PC-9 (cell line): Measurements from ENCODE around the gene CPN1. TPM values are rescaled to one million over a fixed set of nuclear protein-coding genes. Genes with fewer than 3 reads are reported as not detected.

Experiments
- BruUV-seq: library from RNA; stranded (reverse); fragments of 400-500 nt; replicated peaks from 2 replicates; lab custom pipeline; 2021; lab: Mats Ljungman, UMichigan
- CTCF ChIA-PET: fragments of 300-600 bp; sonication (Branson Sonifier 250); formaldehyde crosslinking; loops from one replicate; lab custom pipeline; 2022; ENCODE audit warnings: antibody characterized with exemption; lab: Charles Lee
- POLR2A ChIA-PET: fragments of 300-600 bp; sonication (Branson Sonifier 250); formaldehyde crosslinking; loops from one replicate; lab custom pipeline; 2022; ENCODE audit warnings: antibody characterized with exemption; ENCODE audit not compliant: unreplicated experiment; lab: Charles Lee
- DNase-seq, 2 experiments: peaks; one replicate each; pipeline versions ENCODE4 v3.0.0 to v3.0.0-alpha.2; 2015 to 2022; ENCODE audit warnings: mixed read lengths in 1 of 2
- H2AFZ ChIP-seq: fragments of 200-600 bp; sonication (generic); 2 replicates; pipeline ENCODE4 v1.8.1; 2017; ENCODE audit warnings: antibody characterized with exemption
- H3F3A ChIP-seq: fragments of 200-600 bp; sonication (generic); 2 replicates; pipeline ENCODE4 v1.8.1; 2017; ENCODE audit warnings: antibody characterized with exemption, mild to moderate bottlenecking, low read depth; ENCODE audit not compliant: insufficient read depth
- H3K27ac ChIP-seq: fragments of 200-600 bp; sonication (generic); 2 replicates; pipeline ENCODE4 v1.6.1; 2016; ENCODE audit warnings: mixed run types
- H3K27me3 ChIP-seq: fragments of 200-600 bp; sonication (generic); 2 replicates; pipeline ENCODE4 v1.6.1; 2016; ENCODE audit warnings: low read depth, mixed run types; ENCODE audit not compliant: insufficient read depth
- H3K36me3 ChIP-seq: fragments of 200-600 bp; sonication (generic); 2 replicates; pipeline ENCODE4 v1.6.1; 2016; ENCODE audit warnings: low read depth, mixed run types
- H3K4me1 ChIP-seq: fragments of 200-600 bp; sonication (generic); replicated peaks from 2 replicates; pipeline ENCODE4 v1.6.1; 2016; ENCODE audit warnings: mixed run types; ENCODE audit not compliant: insufficient read depth
- H3K4me2 ChIP-seq: fragments of 200-600 bp; sonication (generic); 2 replicates; pipeline ENCODE4 v1.6.1; 2017; ENCODE audit warnings: mixed run types
- H3K4me3 ChIP-seq: fragments of 200-600 bp; sonication (generic); 2 replicates; pipeline ENCODE4 v1.6.1; 2016; ENCODE audit warnings: mixed run types
- H3K79me2 ChIP-seq: fragments of 200-600 bp; sonication (generic); 2 replicates; pipeline ENCODE4 v1.6.1; 2017; ENCODE audit warnings: low read depth, mixed run types
- H3K9me2 ChIP-seq: fragments of 200-600 bp; sonication (generic); 2 replicates; pipeline ENCODE4 v1.8.1; 2017; ENCODE audit warnings: mild to moderate bottlenecking; ENCODE audit not compliant: insufficient read depth
- H3K9me3 ChIP-seq: fragments of 200-600 bp; sonication (generic); 2 replicates; pipeline ENCODE4 v1.8.1; 2016; ENCODE audit warnings: low read depth; ENCODE audit not compliant: insufficient read depth
- H4K20me1 ChIP-seq: fragments of 200-600 bp; sonication (generic); 2 replicates; pipeline ENCODE4 v1.8.1; 2017; ENCODE audit not compliant: insufficient read depth
- CTCF ChIP-seq: fragments of 200-600 bp; sonication (generic); conservative IDR thresholded peaks from 2 replicates; pipeline ENCODE4 v1.6.1; 2017; ENCODE audit warnings: mixed run types, antibody characterized with exemption, mild to moderate bottlenecking, moderate library complexity
- EZH2 ChIP-seq: fragments of 200-600 bp; sonication (generic); IDR thresholded peaks from 2 replicates; pipeline ENCODE4 v1.8.0; 2017; ENCODE audit warnings: antibody characterized with exemption, low read depth
- intact Hi-C: fragments of 100-400 bp; cut with micrococcal nuclease; formaldehyde crosslinking; loops from one replicate; pipeline ENCODE4 v1.10.0; 2022; ENCODE audit not compliant: unreplicated experiment
- total RNA-seq: library from RNA; stranded (reverse); gene quantifications from 2 replicates; pipeline ENCODE4 v1.2.3, GENCODE V29; 2021

CPN1 gene
- total RNA-seq, 1 experiment from 2014 or later: not detected

- peaks cover 43% of the 10 kb centered on the region for H3F3A ChIP-seq
- H3K4me3 ChIP-seq: peak overlapping the region; percentile 81
- peaks cover 45% of the 10 kb centered on the region for H3K4me1 ChIP-seq
- H2AFZ ChIP-seq: peak overlapping the region; percentile 85
- ChIA-PET POLR2A (interaction anchor here (0.8 kb wide), 1 partner anchor 97 kb away, joined by 4 read pairs; no protein-coding TSS in a partner anchor), CTCF (interaction anchor here (1.1 kb wide), 1 partner anchor 31 kb away, joined by 3 read pairs; no protein-coding TSS in a partner anchor)
- H3K27ac ChIP-seq: peak overlapping the region; percentile 93
- no peaks in the 10 kb centered on the region for H3K9me3 ChIP-seq
- BruUV-seq: TSS peak; percentile 15
- no peak for TF ChIP-seq CTCF
- TF ChIP-seq EZH2: no peak
- H3K9me2 ChIP-seq: no peaks in the 10 kb centered on the region
- H3K79me2 ChIP-seq: peaks cover 52% of the 10 kb centered on the region
- H3K4me2 ChIP-seq: peak overlapping the region; percentile 90
- H3K27me3 ChIP-seq: no peaks in the 10 kb centered on the region
- no peaks in the 10 kb centered on the region for H3K36me3 ChIP-seq
- no peaks in the 10 kb centered on the region for H4K20me1 ChIP-seq
- peak in 1 of 2 experiments; percentile 66 for DNase-seq
- intact Hi-C loops: loop anchor here (5.0 kb wide), 1 partner anchor 41 kb away; no protein-coding TSS in a partner anchor
Measured at GRCh38 chr10:100008142-100008522, 73.5 kb downstream of the CPN1 start.

- BruUV-seq: no TSS peak
- Histone ChIP-seq H4K20me1 (no peaks in the 10 kb centered on the region), H3K4me2 (peak overlapping the region; percentile 90), H3K9me3 (no peaks in the 10 kb centered on the region), H3K79me2 (peaks cover 58% of the 10 kb centered on the region), H3F3A (peaks cover 43% of the 10 kb centered on the region), H3K27me3 (no peaks in the 10 kb centered on the region), H3K27ac (peak overlapping the region; percentile 93), H3K36me3 (0 out of 2 replicates have a peak, but pooled peaks cover under 1% of the 10 kb centered on the region), H3K4me3 (peak overlapping the region; percentile 81; the same call in 1 of the 2 replicates), H3K9me2 (no peaks in the 10 kb centered on the region), H2AFZ (no peak overlapping the region), H3K4me1 (peaks cover 45% of the 10 kb centered on the region)
- ChIA-PET POLR2A (interaction anchor here (0.8 kb wide), 1 partner anchor 96 kb away, joined by 4 read pairs; no protein-coding TSS in a partner anchor), CTCF (interaction anchor here (0.5 to 1.1 kb wide), 2 partner anchors 30 to 89 kb away, joined by 3 read pairs; no protein-coding TSS in a partner anchor)
- DNase-seq: no peak
- intact Hi-C loops: loop anchor here (2.0 to 5.0 kb wide), 3 partner anchors 31 to 77 kb away; no protein-coding TSS in a partner anchor
- TF ChIP-seq EZH2 (no peak), CTCF (no peak)
Measured at GRCh38 chr10:100007231-100008141, 74.2 kb downstream of the CPN1 start.

GRCh38 chr10:100006243-100006886 lies 75.3 kb downstream of the CPN1 start:
- no TSS peak for BruUV-seq
- peaks cover 45% of the 10 kb centered on the region for H3K4me1 ChIP-seq

More at GRCh38 chr10:100006243-100006886, 75.3 kb downstream of the CPN1 start:
- 0 out of 2 replicates have a peak, but pooled peaks cover 3% of the 10 kb centered on the region for H3K36me3 ChIP-seq
- H4K20me1 ChIP-seq: no peaks in the 10 kb centered on the region
- intact Hi-C loops: loop anchor here (2.0 to 5.0 kb wide), 3 partner anchors 30 to 76 kb away; no protein-coding TSS in a partner anchor
- DNase-seq: peak; percentile 31 to 93
- H3K27me3 ChIP-seq: no peaks in the 10 kb centered on the region
- H3K4me3 ChIP-seq: peak overlapping the region; percentile 49; the same call in 1 of the 2 replicates
- peaks cover 43% of the 10 kb centered on the region for H3F3A ChIP-seq
- no peaks in the 10 kb centered on the region for H3K9me2 ChIP-seq
- H3K9me3 ChIP-seq: no peaks in the 10 kb centered on the region
- H3K27ac ChIP-seq: peak overlapping the region; percentile 93
- H3K79me2 ChIP-seq: peaks cover 70% of the 10 kb centered on the region
- TF ChIP-seq CTCF (no peak), EZH2 (no peak)
- CTCF ChIA-PET: interaction anchor here (1.1 to 1.5 kb wide), 2 partner anchors 40 to 570 kb away, joined by 4 read pairs; no protein-coding TSS in a partner anchor
- 0 out of 2 replicates have a peak overlapping the region, but pooled peaks have one; percentile 26 for H2AFZ ChIP-seq
- POLR2A ChIA-PET: interaction anchor here (0.5 to 0.6 kb wide), 2 partner anchors 27 to 30 kb away, joined by 4 to 6 read pairs; no protein-coding TSS in a partner anchor
- H3K4me2 ChIP-seq: peak overlapping the region; percentile 90
